Thoracic aorta (tissue), 2 donors: ENCODE data around the gene CDCA7L. TPM values are rescaled to one million over a fixed set of nuclear protein-coding genes. Genes with fewer than 3 reads are reported as not detected.

ENCODE experiments used
- ATAC-seq: fragments of 150-250 bp; one replicate; pipeline ENCODE4 v1.8.0; 2017; ENCODE audit warnings: low read depth; ENCODE audit not compliant: insufficient number of reproducible peaks, low FRiP score
- DNase-seq: peaks from one replicate; pipeline ENCODE4 v3.0.0-alpha.2; 2020; ENCODE audit warnings: low spot score
- H3K27ac ChIP-seq, 2 donors: fragments of 200-600 bp; sonication (generic); 1 replicate in 1 of 2; 2 replicates in 1 of 2; pipeline ENCODE4 v1.5.1; 2016; ENCODE audit warnings: mild to moderate bottlenecking in 2 of 2, moderate library complexity in 2 of 2
- H3K27me3 ChIP-seq: fragments of 200-600 bp; sonication (generic); replicated peaks from 2 replicates; pipeline ENCODE4 v1.6.0; 2016; ENCODE audit warnings: mild to moderate bottlenecking; ENCODE audit not compliant: insufficient read depth
- H3K36me3 ChIP-seq: fragments of 200-600 bp; sonication (generic); one replicate; pipeline ENCODE4 v1.5.1; 2016
- H3K4me1 ChIP-seq, 2 donors: fragments of 200-600 bp; sonication (generic); 1 replicate in 1 of 2; 2 replicates in 1 of 2; pipeline versions ENCODE4 v1.5.1 to v1.6.0; 2016; ENCODE audit warnings: low read depth in 2 of 2, mild to moderate bottlenecking in 1 of 2; ENCODE audit not compliant: control insufficient read depth in 1 of 2
- H3K4me3 ChIP-seq: fragments of 200-600 bp; sonication (generic); 2 replicates; pipeline ENCODE4 v1.5.1; 2016; ENCODE audit warnings: mild to moderate bottlenecking
- H3K9me3 ChIP-seq: fragments of 200-600 bp; sonication (generic); 2 replicates; pipeline ENCODE4 v1.5.1; 2016
- total RNA-seq, 2 donors: library from RNA; depleted of rRNA; stranded (reverse); fragments of >200 nt; gene quantifications; one replicate each; pipeline versions ENCODE4 v1.1.0 to v1.2.3, GENCODE V29; 2016
- TF ChIP-seq, protein P1 (sequence below): fragments of 200-600 bp; sonication (generic); IDR thresholded peaks from one replicate; pipeline ENCODE4 v1.5.1; 2019; ENCODE audit warnings: antibody characterized with exemption

CDCA7L gene
- total RNA-seq, 2 donors from 2014 or later: 2.5 to 13.9 TPM

- no peak overlapping the region for H3K27ac ChIP-seq
- H3K9me3 ChIP-seq: no peaks in the 10 kb centered on the region
- H3K27me3 ChIP-seq: no peaks in the 10 kb centered on the region
- ATAC-seq: no peak
- no peak overlapping the region for H3K4me3 ChIP-seq
- H3K4me1 ChIP-seq: no peaks in the 10 kb centered on the region
- TF ChIP-seq, protein P1, sequence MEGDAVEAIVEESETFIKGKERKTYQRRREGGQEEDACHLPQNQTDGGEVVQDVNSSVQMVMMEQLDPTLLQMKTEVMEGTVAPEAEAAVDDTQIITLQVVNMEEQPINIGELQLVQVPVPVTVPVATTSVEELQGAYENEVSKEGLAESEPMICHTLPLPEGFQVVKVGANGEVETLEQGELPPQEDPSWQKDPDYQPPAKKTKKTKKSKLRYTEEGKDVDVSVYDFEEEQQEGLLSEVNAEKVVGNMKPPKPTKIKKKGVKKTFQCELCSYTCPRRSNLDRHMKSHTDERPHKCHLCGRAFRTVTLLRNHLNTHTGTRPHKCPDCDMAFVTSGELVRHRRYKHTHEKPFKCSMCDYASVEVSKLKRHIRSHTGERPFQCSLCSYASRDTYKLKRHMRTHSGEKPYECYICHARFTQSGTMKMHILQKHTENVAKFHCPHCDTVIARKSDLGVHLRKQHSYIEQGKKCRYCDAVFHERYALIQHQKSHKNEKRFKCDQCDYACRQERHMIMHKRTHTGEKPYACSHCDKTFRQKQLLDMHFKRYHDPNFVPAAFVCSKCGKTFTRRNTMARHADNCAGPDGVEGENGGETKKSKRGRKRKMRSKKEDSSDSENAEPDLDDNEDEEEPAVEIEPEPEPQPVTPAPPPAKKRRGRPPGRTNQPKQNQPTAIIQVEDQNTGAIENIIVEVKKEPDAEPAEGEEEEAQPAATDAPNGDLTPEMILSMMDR: no peak
- no peak for DNase-seq
- H3K36me3 ChIP-seq: no peaks in the 10 kb centered on the region
Observed at GRCh38 chr7:21953781-21954180, 8.1 kb upstream of the CDCA7L start.

- Histone ChIP-seq H3K4me3 (no peak overlapping the region), H3K36me3 (no peaks in the 10 kb centered on the region), H3K27me3 (no peaks in the 10 kb centered on the region), H3K9me3 (no peaks in the 10 kb centered on the region), H3K27ac (no peak overlapping the region), H3K4me1 (peaks cover 0 to 16% of the 10 kb centered on the region in 2 donors)
- no peak for ATAC-seq
- no peak for DNase-seq
- TF ChIP-seq, protein P1: no peak
Observed at GRCh38 chr7:21948887-21949540, 3.3 kb upstream of the CDCA7L start.

DNA sequence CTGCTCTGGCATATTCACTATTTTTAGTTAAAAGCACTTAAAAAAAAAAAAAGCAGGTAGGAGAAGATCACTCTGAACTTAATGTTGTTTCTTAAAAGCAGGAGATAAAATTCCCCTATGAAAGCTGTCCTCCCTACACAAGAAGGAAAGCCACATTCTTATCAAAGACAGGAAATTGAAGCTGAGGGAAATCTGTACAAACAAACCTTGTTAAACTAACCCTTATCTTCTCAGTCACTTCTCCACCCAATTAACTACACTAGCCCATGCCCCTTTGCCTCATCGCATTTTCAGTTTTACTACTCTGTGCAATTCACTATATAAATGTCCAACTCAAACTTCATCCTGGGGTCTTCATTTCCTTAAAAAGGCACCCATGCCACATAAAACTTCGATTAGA, 2.7 kb upstream of the CDCA7L start:
- Histone ChIP-seq H3K4me1 (peaks cover 0 to 16% of the 10 kb centered on the region in 2 donors), H3K4me3 (no peak overlapping the region), H3K27ac (no peak overlapping the region), H3K9me3 (no peaks in the 10 kb centered on the region), H3K27me3 (no peaks in the 10 kb centered on the region), H3K36me3 (no peaks in the 10 kb centered on the region)
- TF ChIP-seq, protein P1: no peak
- ATAC-seq (no peak), DNase-seq (no peak)

- DNase-seq (no peak), ATAC-seq (no peak)
- Histone ChIP-seq H3K36me3 (no peaks in the 10 kb centered on the region), H3K27ac (no peak overlapping the region), H3K4me3 (no peak overlapping the region), H3K27me3 (no peaks in the 10 kb centered on the region), H3K4me1 (peaks cover 0 to 16% of the 10 kb centered on the region in 2 donors), H3K9me3 (no peaks in the 10 kb centered on the region)
- TF ChIP-seq, protein P1: no peak
Observed at GRCh38 chr7:21947946-21948345, 2.2 kb upstream of the CDCA7L start.

DNA sequence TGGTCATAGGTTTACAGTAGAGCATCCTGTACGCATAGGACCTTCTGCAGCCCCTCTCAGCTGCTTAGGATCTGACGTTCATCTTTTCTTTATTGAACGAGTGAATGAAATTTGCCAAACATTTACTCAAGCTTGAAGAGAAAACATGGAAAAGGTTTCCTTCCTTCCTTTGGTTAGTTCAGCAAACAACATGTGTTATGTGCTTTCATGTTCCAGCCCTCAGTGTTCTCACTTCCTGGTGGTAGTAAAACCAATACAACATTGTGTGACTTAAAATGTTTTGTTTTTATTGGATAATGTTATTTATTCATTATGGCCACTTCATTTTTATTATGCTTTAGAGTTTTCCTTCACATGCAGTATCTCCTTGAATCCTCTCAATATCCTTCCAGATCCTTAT, 1.4 kb upstream of the CDCA7L start:
- no peak for DNase-seq
- no peak for ATAC-seq
- no peak overlapping the region for H3K27ac ChIP-seq
- H3K4me1 ChIP-seq: peaks cover 0 to 16% of the 10 kb centered on the region in 2 donors
- no peaks in the 10 kb centered on the region for H3K9me3 ChIP-seq
- no peaks in the 10 kb centered on the region for H3K27me3 ChIP-seq
- H3K4me3 ChIP-seq: no peak overlapping the region
- TF ChIP-seq, protein P1: no peak
- no peaks in the 10 kb centered on the region for H3K36me3 ChIP-seq
